IMR-90 (cell line): ENCODE measurements around the gene DIP2A. TPM values are rescaled to one million over a fixed set of nuclear protein-coding genes. Genes with fewer than 3 reads are reported as not detected.

ENCODE experiments used
- ATAC-seq: fragments of 200-7000 bp; cut with Tn5 transposase; 2 replicates; pipeline ENCODE4 v1.9.1; 2020; ENCODE audit warnings: low read depth, mild to moderate bottlenecking, moderate library complexity
- BruUV-seq: library from RNA; stranded (reverse); fragments of 400-500 nt; replicated peaks from 2 replicates; lab custom pipeline; 2021; lab: Mats Ljungman, UMichigan
- CTCF ChIA-PET: fragments of 300-600 bp; formaldehyde crosslinking; extraction: SDS; loops from one replicate; lab custom pipeline; 2021; ENCODE audit warnings: antibody characterized with exemption; lab: Yijun Ruan, JAX
- POLR2A ChIA-PET: fragments of 300-600 bp; sonication (Branson Sonifier 250); formaldehyde crosslinking; loops from one replicate; lab custom pipeline; 2022; ENCODE audit warnings: antibody characterized with exemption; ENCODE audit not compliant: unreplicated experiment; lab: Charles Lee
- DNase-seq: peaks from one replicate; pipeline ENCODE4 v3.0.0; 2013
- H2AFZ ChIP-seq: replicated peaks from 2 replicates; pipeline ENCODE3; 2013; ENCODE audit warnings: low read length, mild to moderate bottlenecking; ENCODE audit not compliant: poor library complexity
- H2AK5ac ChIP-seq: 2 replicates; pipeline ENCODE4 v1.6.1; 2013; ENCODE audit warnings: low read depth, low read length, inconsistent platforms
- H2AK9ac ChIP-seq: replicated peaks from 2 replicates; pipeline ENCODE3; 2013; ENCODE audit warnings: mild to moderate bottlenecking, low read depth, low read length, moderate library complexity; ENCODE audit not compliant: poor library complexity
- H2BK120ac ChIP-seq: 2 replicates; pipeline ENCODE4 v1.6.1; 2013; ENCODE audit warnings: low read depth, low read length, inconsistent platforms
- H2BK15ac ChIP-seq: 3 replicates; pipeline ENCODE4 v1.6.1; 2013; ENCODE audit warnings: low read depth, low read length, inconsistent platforms
- H2BK20ac ChIP-seq: 2 replicates; pipeline ENCODE4 v1.6.1; 2013; ENCODE audit warnings: low read depth, mild to moderate bottlenecking, inconsistent platforms, low read length, moderate library complexity
- H2BK5ac ChIP-seq: 2 replicates; pipeline ENCODE4 v1.6.1; 2013; ENCODE audit warnings: mild to moderate bottlenecking, low read depth, low read length, inconsistent platforms; ENCODE audit not compliant: poor library complexity, severe bottlenecking
- H3K14ac ChIP-seq: replicated peaks from 2 replicates; pipeline ENCODE4 v1.6.1; 2013; ENCODE audit warnings: low read depth, low read length, inconsistent platforms
- H3K18ac ChIP-seq: 2 replicates; pipeline ENCODE4 v1.6.1; 2013; ENCODE audit warnings: low read depth, low read length, control low read depth
- H3K23ac ChIP-seq: 2 replicates; pipeline ENCODE4 v1.6.1; 2013; ENCODE audit warnings: low read depth, low read length, inconsistent platforms
- H3K27ac ChIP-seq: 2 replicates; pipeline ENCODE4 v1.5.1; 2013; ENCODE audit warnings: mild to moderate bottlenecking, control low read depth, low read length; ENCODE audit not compliant: insufficient read depth
- H3K27me3 ChIP-seq: 2 replicates; pipeline ENCODE4 v1.6.1; 2013; ENCODE audit warnings: low read length; ENCODE audit not compliant: control insufficient read depth, insufficient read depth
- H3K36me3 ChIP-seq: 2 replicates; pipeline ENCODE4 v1.6.1; 2013; ENCODE audit warnings: low read length, mixed read lengths; ENCODE audit not compliant: control insufficient read depth, insufficient read depth
- H3K4ac ChIP-seq: 2 replicates; pipeline ENCODE4 v1.6.1; 2013; ENCODE audit warnings: low read depth, low read length, inconsistent platforms
- H3K4me1 ChIP-seq: 2 replicates; pipeline ENCODE4 v1.6.1; 2013; ENCODE audit warnings: low read length, mixed read lengths; ENCODE audit not compliant: control insufficient read depth, insufficient read depth
- H3K4me2 ChIP-seq: 2 replicates; pipeline ENCODE4 v1.6.1; 2013; ENCODE audit warnings: low read depth, mild to moderate bottlenecking, control low read depth, low read length, moderate library complexity
- H3K4me3 ChIP-seq: 2 replicates; pipeline ENCODE4 v1.5.1; 2013; ENCODE audit warnings: low read depth, mild to moderate bottlenecking, control low read depth, low read length, moderate library complexity; ENCODE audit not compliant: insufficient read depth
- H3K56ac ChIP-seq: 2 replicates; pipeline ENCODE4 v1.6.1; 2013; ENCODE audit warnings: low read length, inconsistent platforms; ENCODE audit not compliant: insufficient read depth; ENCODE audit errors: extremely low read depth
- H3K79me1 ChIP-seq, 2 experiments: 2 replicates each; pipeline ENCODE4 v1.6.1; 2013; ENCODE audit warnings: low read length in 2 of 2, inconsistent platforms in 1 of 2, low read depth in 1 of 2
- H3K9ac ChIP-seq: 2 replicates; pipeline ENCODE4 v1.6.1; 2013; ENCODE audit warnings: low read depth, low read length, control low read depth
- H3K9me1 ChIP-seq: 2 replicates; pipeline ENCODE4 v1.6.1; 2013; ENCODE audit warnings: low read length, inconsistent platforms; ENCODE audit not compliant: insufficient read depth
- H3K9me3 ChIP-seq: 2 replicates; pipeline ENCODE4 v1.6.1; 2013; ENCODE audit warnings: low read length; ENCODE audit not compliant: control insufficient read depth, insufficient read depth
- H4K20me1 ChIP-seq: 2 replicates; pipeline ENCODE4 v1.6.1; 2013; ENCODE audit warnings: low read length, inconsistent platforms; ENCODE audit not compliant: insufficient read depth
- H4K5ac ChIP-seq: 2 replicates; pipeline ENCODE4 v1.6.1; 2013; ENCODE audit warnings: mild to moderate bottlenecking, low read depth, low read length, control low read depth
- H4K8ac ChIP-seq, 2 experiments: 2 replicates each; pipeline ENCODE4 v1.6.1; 2013; ENCODE audit warnings: low read depth in 2 of 2, low read length in 2 of 2, control low read depth in 1 of 2, inconsistent platforms in 1 of 2
- H4K91ac ChIP-seq: 2 replicates; pipeline ENCODE4 v1.6.1; 2013; ENCODE audit warnings: low read depth, low read length, inconsistent platforms; ENCODE audit not compliant: insufficient read depth
- BHLHE40 ChIP-seq: fragments of 150-350 bp; IDR thresholded peaks from 2 replicates; pipeline ENCODE4 v1.6.1; 2016; ENCODE audit warnings: mild to moderate bottlenecking, low read depth, low read length
- CEBPB ChIP-seq: IDR thresholded peaks from 2 replicates; pipeline ENCODE4 v1.6.1; 2012; ENCODE audit warnings: low read depth, low read length, improper control_type of control experiment
- CHD1 ChIP-seq: IDR thresholded peaks from 2 replicates; pipeline ENCODE4 v1.6.1; 2012; ENCODE audit warnings: low read depth, low read length, improper control_type of control experiment
- ELK1 ChIP-seq: fragments of 150-350 bp; IDR thresholded peaks from 2 replicates; pipeline ENCODE4 v1.6.1; 2016; ENCODE audit warnings: low read depth, mild to moderate bottlenecking, low read length, moderate library complexity, borderline replicate concordance
- FOS ChIP-seq: fragments of 150-350 bp; IDR thresholded peaks from 2 replicates; pipeline ENCODE4 v1.6.1; 2016; ENCODE audit warnings: low read depth, low read length
- MAFK ChIP-seq: IDR thresholded peaks from 2 replicates; pipeline ENCODE4 v1.6.1; 2012; ENCODE audit warnings: low read depth, low read length, improper control_type of control experiment
- MXI1 ChIP-seq: IDR thresholded peaks from 2 replicates; pipeline ENCODE4 v1.6.1; 2012; ENCODE audit warnings: low read depth, mild to moderate bottlenecking, low read length, moderate library complexity, borderline replicate concordance
- RAD21 ChIP-seq: IDR thresholded peaks from 2 replicates; pipeline ENCODE4 v1.6.1; 2012; ENCODE audit warnings: low read length, improper control_type of control experiment
- RCOR1 ChIP-seq: IDR thresholded peaks from 2 replicates; pipeline ENCODE4 v1.6.1; 2012; ENCODE audit warnings: mild to moderate bottlenecking, low read length, improper control_type of control experiment; ENCODE audit not compliant: insufficient replicate concordance
- USF2 ChIP-seq: fragments of 150-350 bp; IDR thresholded peaks from 2 replicates; pipeline ENCODE4 v1.6.1; 2017; ENCODE audit warnings: mild to moderate bottlenecking, antibody characterized with exemption, low read length, low read depth
- WGBS, 2 experiments: methylation state at CpG; one replicate each; pipeline versions ENCODE4 v1.1.5 to v1.1.7; 2013; ENCODE audit warnings: missing lambda C conversion rate in 2 of 2; ENCODE audit not compliant: insufficient read length in 1 of 2; ENCODE audit errors: extremely low coverage in 2 of 2; 5-methylcytosine and 5-hydroxymethylcytosine counted together
- dilution Hi-C: fragments of 300-500 bp; cut with HindIII; formaldehyde crosslinking; loops from one replicate; pipeline ENCODE4 v1.14.3; 2018; ENCODE audit warnings: low sequenced_read_pairs; ENCODE audit not compliant: unreplicated experiment
- in situ Hi-C: fragments of 300-500 bp; cut with MboI; formaldehyde crosslinking; loops from 3 replicates; pipeline ENCODE4 v1.14.3; 2019; ENCODE audit warnings: low sequenced_read_pairs, inconsistent platforms, mixed read lengths
- intact Hi-C: fragments of 100-400 bp; cut with micrococcal nuclease; formaldehyde crosslinking; loops from 2 replicates; pipeline ENCODE4 v1.10.0; 2022
- polyA plus RNA-seq, 3 experiments: library from polyadenylated mRNA; depleted of rRNA; stranded (reverse); fragments of >200 nt; gene quantifications; 2 replicates each; pipeline ENCODE4 v1.2.3, GENCODE V29; 2012; ENCODE audit warnings: low replicate concordance in 1 of 3
- total RNA-seq: library from RNA; depleted of rRNA; stranded (reverse); fragments of >200 nt; gene quantifications from 2 replicates; pipeline ENCODE4 v1.2.3, GENCODE V29; 2012

DIP2A gene
- total and polyA plus RNA-seq, 2 of the 4 experiments (the other 2 are of a cell fraction): 17.9 to 24.3 TPM

- no peaks in the 10 kb centered on the region for H3K4me1 ChIP-seq
- intact Hi-C loops: no loop called here
- no peak overlapping the region for H4K91ac ChIP-seq
- H2BK120ac ChIP-seq: no peak overlapping the region
- H3K9me3 ChIP-seq: peaks cover 10% of the 10 kb centered on the region
- H2AK9ac ChIP-seq: no peak overlapping the region
- no peak overlapping the region for H2BK20ac ChIP-seq
- H3K4ac ChIP-seq: no peak overlapping the region
- dilution Hi-C loops: no loop called here
- no CpG with 5 or more reads among the region's 1 CpG for whole genome bisulfite sequencing, 2 experiments
- TF ChIP-seq CHD1 (no peak), MAFK (no peak), CEBPB (no peak), RCOR1 (no peak), USF2 (no peak), FOS (no peak), MXI1 (no peak), ELK1 (no peak), RAD21 (no peak), BHLHE40 (no peak)
- DNase-seq (peak; percentile 1), ATAC-seq (no peak; the same call in 1 of the 2 replicates)
- H3K4me2 ChIP-seq: no peak overlapping the region
- no peak overlapping the region for H4K5ac ChIP-seq
- in situ Hi-C loops: no loop called here
- H4K8ac ChIP-seq: no peak overlapping the region
- H3K18ac ChIP-seq: no peak overlapping the region
- peaks cover under 1% of the 10 kb centered on the region; the same call in 1 of the 2 replicates for H3K9me1 ChIP-seq
- ChIA-PET CTCF (no interaction called here), POLR2A (no interaction called here)
- no peak overlapping the region for H3K4me3 ChIP-seq
- H2BK5ac ChIP-seq: no peak overlapping the region
- H3K79me1 ChIP-seq: no peaks in the 10 kb centered on the region
- no peak overlapping the region for H3K9ac ChIP-seq
- H2AK5ac ChIP-seq: no peak overlapping the region
- H3K14ac ChIP-seq: no peak overlapping the region
- no peak overlapping the region for H2BK15ac ChIP-seq
- no peak overlapping the region for H2AFZ ChIP-seq
- no peak overlapping the region; the same call in 1 of the 2 replicates for H3K23ac ChIP-seq
- H3K36me3 ChIP-seq: peaks cover 47% of the 10 kb centered on the region
- H3K56ac ChIP-seq: no peak overlapping the region
- H3K27ac ChIP-seq: no peak overlapping the region
- BruUV-seq: TSS peak; percentile 64
- H4K20me1 ChIP-seq: no peaks in the 10 kb centered on the region
- no peaks in the 10 kb centered on the region for H3K27me3 ChIP-seq
Observed at GRCh38 chr21:46569081-46569480, 110.4 kb downstream of the DIP2A start.
